ENCODE measurements around the gene FICD.
A peak's percentile ranks its signal among the peaks of the same experiment; 100 is the strongest.
"Not testable (repeated sequence)": the region's sequence is repeated elsewhere in the genome, so short reads cannot be mapped to it uniquely, and the experiment has no call there.

The FICD gene

DNA sequence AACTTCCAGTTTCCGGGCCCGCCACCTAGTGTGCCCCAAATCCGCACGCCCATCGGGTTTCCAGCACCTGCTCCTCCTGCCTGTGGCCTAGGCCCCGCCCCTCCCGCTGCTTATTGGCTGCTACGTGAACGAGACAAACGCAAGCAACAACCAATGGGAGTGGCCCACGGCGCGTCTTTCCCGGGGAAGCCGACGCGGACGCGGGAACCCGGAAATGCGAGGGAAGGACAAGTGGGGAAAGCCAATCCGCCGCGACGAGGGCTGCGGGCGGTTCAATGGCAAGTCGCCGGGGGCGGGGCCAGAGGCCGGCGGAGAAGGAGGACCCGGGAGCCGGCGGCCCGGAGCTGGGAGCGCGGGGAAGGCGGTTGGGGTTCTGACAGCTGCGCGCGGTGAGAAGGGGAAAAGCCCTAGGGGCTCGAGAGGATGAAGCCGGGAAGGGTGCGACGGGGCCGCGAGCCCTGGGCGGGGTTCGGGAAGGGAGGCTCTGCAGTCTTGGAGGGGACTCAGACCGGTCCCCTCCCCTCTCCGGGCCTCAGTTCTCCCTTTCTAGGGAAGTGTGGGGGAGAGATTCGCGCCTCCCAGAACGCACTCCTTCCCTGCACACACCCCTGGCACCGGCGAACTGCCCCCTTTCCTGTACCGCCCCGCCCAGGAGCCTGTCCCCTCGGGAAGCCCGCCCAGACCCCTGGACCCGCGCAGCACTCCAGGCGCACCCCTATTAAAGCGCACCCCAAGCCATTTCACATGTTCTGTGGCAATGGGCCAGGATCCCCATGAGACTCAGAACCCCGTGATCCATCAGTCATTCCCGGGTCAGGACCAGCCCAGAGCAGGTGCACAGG lies at the start of gene FICD:
Gene FICD, plus strand, starts transcription at position 305 of the 842 bp plus-strand sequence. CDS start 1,696 bp downstream, outside the sequence.
- peak; percentile 100 for DNase-seq

DNA sequence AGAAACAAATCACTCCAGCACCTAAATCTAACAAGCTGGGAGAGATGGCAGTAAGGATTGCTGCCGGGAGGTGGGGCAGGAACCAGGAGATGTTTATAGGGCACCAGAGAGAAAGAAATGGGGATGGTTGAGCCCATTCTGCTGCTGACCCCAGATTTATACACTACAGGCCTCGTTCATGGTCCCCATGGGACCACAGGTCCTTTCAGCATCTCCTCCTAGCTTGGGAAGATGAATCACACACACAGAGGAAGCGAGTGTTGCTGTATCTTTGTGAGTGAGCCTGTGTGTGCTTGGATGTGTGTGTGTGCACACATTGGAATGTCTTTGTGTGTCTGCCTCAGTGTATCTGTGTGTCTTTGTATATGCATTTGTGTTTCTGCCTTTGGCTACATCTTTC lies 49.7 kb upstream of the FICD start:
- no peak for DNase-seq

DNA sequence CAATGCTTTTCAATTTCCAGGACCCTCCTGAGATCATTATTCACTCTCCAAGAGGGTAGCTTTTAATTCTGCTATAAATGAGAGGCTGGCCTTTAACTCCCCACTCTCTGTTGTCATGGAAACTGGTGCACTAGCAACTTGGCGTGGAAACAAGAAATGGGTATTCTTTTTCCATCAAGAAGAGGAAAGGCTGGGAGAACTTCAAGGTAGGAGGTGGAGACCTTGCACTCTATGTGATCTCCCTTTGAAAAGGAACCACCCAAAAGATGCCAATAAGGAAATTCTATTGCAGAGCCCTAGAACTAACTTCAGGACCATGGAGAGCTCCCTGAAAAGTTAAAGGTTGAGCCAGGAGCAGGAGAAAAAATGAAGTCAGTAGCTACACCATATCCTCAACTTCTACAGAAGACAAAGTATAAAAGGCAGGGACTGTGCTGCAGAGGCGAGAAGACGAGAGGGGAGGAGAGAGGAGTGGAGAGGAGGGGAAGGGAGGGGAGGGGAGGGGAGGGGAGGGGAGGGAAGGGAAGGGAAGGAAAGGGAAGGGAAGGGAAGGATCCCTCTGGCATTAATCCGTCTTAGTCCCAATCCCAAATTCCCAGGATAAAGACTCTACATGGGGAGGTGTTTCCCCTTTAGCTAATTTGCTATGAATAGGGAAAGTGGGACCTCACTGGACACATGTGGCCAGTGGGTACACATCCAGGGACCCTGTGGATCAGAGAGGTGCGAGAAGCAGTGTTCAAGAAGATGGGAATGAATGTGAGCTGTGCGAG lies 46.7 kb upstream of the FICD start:
- DNase-seq: peak; percentile 26

DNA sequence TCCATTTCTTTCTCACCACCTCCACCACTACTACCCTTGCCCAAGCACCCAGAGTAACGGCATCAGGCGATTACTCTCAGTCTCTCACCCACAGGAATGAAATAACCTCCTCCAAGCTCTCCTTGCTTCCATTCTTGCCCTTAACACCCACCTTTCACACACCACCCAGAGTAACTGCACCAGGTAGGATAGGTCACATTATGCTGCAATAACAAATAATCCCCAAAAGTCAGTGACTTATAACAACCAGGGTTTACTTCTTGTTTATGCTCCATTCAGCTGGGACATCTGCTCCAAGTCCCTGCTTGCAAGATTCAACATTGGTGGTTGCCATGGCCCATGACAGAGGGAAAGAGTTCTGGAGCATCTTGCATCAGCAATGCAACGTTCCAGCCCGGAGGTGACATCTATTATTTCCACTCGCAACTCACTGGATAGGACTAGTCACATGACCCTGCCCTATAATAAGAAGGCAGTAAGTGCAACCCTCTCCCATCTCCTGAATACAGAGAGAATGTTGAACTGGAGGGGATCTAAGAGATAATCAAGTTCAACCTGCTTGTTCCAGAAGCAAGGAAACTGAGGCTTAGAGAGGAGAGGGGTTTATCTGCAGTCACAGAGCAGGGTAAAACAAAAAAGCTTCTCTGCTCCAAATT lies 41.5 kb upstream of the FICD start:
- DNase-seq: no peak

- DNase-seq: no peak
Observed at GRCh38 chr12:108475396-108475795, 39.7 kb upstream of the FICD start.

- DNase-seq: no peak
Observed at GRCh38 chr12:108477055-108477880, 37.8 kb upstream of the FICD start.

DNA sequence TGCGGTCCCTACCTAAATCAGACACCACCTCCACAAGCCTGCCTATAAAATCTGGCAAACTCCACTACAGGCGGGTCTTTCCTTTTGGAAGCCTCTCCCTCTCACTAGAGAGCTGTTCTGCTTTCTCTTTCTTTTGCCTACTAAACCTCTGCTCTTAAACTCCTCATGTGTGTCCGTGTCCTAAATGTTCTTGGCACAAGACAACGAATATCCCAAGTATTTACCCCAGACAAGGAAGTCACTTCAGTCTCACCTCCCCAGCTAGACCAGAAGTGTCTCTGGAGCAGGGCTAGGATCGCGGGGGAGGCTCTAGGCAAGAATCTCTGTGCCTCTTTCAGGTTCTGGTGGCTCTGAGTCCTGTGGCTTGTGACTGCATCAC lies 37.2 kb upstream of the FICD start:
- DNase-seq: no peak

DNA sequence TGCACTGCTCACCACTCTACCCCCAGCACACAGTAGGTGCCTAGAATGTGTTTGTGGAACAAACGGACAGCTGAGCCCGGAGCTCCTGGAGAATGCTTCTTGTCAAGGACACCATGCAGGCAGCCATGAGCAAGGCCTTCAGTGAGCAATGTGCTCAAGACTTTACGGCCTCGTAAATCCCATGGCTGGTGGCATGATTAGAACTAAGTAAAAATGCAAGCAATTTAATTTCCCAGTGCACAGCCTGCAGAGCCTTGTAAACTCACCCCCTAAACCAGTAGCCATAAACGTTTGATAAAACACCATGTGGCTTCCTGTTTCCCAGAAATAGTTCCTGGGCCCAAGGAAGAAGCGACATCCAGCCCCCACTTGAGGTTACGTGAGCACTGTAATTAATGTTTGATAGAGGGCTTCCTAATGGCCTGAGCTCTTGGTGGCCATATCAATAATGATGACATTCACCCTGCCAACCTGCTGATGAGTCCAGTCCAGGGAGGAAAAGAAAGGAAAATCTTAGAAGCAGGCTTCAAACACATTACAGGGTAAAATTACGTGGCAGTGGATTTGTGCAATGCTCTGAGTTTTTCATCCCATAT lies 36.4 kb upstream of the FICD start:
- DNase-seq: no peak

DNA sequence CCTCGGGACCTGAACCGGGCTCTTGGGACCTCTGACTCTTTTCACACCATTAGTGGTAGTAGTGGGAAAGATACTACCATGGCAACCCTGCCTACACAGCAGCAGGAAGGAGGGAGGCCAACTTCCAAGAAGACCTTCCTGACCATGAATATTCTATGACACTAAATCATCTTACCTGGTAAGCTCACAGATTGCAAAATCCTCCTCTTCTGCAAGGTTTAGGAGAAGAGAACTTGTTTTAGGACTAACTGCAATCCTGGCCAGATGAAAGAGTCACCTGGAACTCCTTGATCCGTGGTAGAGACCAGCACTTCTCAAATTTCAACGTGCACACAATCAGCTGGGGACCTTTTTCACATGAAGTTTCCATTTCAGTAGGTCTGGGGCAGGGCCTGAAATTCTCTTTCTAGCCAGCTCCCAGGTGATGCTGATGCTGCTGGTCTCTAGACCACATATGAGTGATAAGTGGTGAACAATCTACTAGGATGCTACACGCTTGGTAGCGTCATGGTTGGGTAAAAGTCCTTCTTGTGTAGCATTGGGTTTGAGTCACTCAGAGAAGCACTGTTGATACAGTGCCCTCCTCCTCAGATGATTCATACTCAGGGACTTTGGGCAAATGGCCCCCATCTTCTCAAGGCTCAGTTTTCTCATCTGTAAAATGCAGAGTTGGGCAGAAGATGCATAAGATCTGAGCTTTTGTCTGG lies 35.6 kb upstream of the FICD start:
- no peak for DNase-seq

DNA sequence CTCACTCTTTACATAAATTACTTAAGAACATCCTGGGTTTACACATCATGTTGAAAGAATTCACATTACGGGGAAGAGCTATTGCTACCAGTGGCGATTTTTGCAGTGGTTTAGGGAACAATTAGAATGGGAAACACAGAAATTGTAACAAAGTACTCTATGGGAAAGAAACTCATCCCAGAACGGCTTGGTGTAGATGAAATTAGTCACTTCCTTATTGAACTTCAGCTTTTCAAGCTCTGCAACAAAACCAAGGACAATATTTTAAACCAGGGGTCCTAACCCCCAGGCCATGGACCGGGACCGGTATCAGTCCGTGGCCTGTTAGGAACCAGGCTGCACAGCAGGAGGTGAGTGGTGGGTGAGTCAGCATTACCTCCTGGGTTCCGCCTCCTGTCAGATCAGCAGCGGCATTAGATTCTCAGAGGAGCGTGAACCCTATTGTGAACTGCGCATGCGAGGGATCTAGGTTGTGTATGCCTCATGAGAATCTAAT lies 32.3 kb upstream of the FICD start:
- DNase-seq: peak; percentile 55

DNA sequence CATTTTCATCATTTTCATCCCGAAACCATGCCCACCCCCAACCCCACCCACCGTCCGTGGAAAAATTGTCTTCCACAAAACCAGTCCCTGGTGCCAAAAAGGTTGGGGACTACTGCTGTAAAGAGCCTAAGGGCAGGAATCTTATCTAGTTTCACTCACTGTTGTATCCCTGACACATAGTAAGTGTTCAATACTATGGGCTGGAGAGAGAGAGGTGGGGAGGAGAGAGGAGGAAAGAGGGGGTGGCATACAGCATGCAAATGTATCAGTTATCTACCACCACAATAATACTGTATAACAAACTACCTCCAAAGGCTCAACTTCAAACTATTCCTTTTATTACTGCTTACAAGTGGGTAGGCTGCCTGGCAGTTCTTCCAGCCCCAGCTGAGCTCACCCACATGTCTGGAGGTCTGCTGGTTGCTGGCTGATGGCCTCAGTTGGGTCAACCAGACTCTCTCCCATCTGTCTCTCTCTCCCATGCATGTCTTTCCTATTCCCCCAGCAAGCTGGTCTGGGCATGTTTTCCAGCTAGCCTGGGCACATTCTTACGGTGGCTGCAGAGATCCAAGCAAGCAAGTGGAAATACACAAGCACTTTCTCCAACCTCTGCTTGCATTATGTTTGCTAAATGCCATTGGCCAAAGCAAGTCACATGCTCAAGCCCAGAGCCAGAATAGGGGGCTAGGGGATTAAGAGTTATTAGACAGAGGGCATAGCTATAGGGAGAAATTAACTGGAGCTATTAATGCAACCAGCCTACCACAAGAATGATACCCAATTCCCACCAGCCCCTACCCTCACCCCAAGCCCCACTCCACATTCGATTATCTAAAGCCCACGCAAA lies 31.6 kb upstream of the FICD start:
- no peak for DNase-seq

DNA sequence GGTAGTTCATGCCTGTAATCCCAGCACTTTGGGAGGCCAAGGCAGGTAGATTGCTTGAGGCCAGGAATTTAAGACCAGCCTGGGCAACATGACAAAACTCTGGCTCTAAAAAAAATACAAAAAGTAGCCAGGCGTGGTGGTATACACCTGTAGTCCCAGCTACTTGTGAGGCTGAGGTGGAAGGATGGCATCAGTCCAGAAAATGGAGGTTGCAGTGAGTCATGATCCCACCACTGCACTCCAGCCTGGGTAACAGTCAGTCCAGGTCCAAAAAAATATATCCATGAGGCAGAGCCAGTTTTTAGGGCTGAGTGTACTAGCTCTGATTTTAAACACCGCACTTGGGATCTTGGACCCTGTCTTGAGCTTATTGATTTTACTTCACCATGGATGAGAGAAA lies 30.6 kb upstream of the FICD start:
- DNase-seq: no peak

DNA sequence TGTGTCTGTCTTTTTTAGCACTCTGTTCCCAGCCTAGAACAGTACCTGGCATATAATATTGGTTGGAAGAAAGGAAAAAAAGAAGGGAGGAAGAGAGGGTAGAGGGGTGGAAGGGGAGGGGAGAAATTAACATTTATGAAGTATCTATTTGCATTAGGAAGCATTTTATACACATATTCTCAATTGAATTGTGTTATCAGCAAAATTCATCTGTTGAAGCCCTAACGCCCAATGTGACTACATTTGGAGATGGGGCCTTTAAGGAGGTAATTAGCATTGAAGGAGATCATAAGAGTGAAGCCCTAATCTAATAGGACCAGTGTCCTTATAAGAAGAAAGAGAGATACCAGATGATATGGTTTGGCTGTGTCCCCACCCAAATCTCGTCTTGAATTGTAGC lies 30.2 kb upstream of the FICD start:
- DNase-seq: no peak

DNA sequence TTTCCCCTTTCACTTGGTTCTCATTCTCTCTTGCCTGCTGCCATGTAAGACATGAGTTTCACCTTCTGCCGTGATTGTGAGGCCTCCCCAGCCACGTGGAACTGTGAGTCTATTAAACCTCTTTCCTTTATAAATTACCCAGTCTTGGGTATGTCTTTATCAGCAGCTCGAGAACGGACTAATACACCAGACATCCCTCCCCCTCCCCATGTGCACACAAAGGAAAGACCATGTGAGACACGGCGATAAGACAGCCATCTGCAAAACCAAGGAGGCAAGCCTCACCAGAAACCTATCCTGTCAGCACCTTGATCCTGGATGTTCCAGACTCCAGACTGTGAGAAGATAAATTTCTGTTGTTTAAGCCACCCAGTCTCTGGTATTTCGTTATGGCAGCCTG lies 29.7 kb upstream of the FICD start:
- not testable (repeated sequence) for DNase-seq

- not testable (repeated sequence) for DNase-seq
Observed at GRCh38 chr12:108487029-108487428, 28.0 kb upstream of the FICD start.

- no peak for DNase-seq
Observed at GRCh38 chr12:108491256-108491655, 23.8 kb upstream of the FICD start.

DNA sequence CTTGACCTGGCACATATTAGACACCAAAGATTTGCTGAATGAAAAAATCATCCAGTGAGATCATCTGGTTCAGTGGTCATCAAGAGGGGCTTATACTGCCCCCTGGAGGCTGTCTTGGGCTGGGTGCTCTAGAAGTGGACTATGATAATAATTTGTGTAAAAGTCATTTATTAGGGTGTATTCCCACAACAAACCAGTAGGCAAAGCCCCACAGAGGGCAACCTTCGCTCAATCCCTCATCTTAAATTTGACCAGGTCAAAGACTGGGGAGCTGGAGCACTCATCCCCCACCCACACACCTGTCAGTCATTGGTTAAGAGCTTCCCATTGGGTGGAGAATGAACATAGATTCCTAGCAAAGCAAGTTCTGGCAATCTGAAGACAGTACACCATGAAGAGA lies 20.0 kb upstream of the FICD start:
- peak; percentile 57 for DNase-seq

- DNase-seq: no peak
Observed at GRCh38 chr12:108495823-108496579, 19.1 kb upstream of the FICD start.

- no peak for DNase-seq
Observed at GRCh38 chr12:108498136-108498535, 16.9 kb upstream of the FICD start.

DNA sequence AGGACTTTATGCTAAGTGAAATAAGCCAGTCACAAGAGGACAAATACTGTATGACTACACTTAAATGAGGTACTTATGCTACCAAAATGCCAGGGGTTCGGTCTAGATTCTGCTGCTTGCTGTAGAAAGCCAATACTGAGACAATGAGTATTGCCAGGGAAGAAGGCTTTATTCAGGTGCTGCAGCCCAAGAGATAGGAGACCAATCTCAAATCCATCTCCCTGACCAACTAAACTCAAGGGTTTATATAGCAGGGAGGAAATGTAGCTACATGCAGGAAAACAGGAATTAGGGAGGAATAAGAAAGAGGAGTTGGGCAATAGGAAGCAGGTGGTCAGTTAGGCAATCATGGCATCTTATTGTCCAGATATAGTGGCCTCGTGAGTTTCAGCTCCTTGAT lies 12.2 kb upstream of the FICD start:
- no peak for DNase-seq

Measured in DMS53 (cell line).